SH-SY5Y (cell line): ENCODE measurements around the gene RS1.

ENCODE experiments used
- GATA2 ChIP-seq: IDR thresholded peaks from 2 replicates; pipeline ENCODE4 v1.6.1; 2011; ENCODE audit warnings: mild to moderate bottlenecking, low read depth, low read length
- GATA3 ChIP-seq: IDR thresholded peaks from 2 replicates; pipeline ENCODE4 v1.6.1; 2011; ENCODE audit warnings: low read depth, mild to moderate bottlenecking, low read length, moderate library complexity

RS1 gene

DNA sequence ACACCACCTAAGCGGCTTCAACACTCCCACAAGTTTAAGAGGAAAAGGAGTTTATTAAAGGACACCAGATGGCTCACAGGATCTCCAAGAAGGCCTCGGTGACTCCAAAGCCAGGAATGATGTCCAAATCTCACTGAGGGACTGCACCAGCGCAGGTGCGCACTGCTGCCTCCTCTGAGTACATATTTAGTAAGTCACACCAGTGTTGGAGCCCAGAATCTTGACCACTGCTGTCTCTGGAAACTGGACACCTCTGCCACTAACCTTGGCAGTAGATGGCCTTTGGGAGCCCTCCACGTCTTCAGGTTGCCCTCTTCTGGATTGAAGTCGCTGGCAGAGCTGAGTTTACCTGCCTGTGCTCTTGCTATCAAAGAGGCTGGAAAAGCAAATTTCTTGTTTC lies 10.1 kb upstream of the RS1 start:
- TF ChIP-seq GATA2: no peak
- no peak for TF ChIP-seq GATA3

DNA sequence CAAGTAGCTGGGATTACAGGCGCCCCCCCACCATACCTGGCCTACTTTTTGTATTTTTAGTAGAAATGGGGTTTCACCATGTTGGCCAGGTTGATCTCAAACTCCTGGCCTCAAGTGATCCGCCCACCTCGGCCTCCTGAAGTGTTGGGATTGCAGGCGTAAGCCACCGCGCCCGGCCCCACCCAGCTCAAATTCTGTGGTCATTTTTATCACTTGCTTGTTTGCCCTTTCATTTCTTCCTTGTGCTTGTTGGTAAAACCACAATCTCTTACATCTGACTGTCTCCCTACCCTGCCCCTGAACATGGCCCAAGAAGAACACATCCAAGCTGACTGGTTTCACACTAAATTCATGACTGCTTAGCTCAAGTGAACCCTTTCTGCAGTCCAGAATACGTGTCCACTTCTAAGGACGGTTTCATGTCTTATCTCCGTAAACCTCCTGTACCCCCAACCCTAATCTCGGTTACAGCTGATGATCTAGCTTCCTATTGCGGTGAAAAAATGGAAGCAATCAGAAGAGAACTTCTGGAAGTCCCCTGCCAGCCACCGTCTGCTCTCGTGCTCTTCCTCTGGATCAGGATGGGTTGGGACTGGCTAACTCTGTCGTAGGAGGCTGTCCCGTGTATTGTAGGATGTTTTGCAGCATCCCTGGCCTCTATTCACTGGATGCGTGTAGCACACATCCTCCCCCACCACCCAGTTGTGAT lies 5.4 kb upstream of the RS1 start:
- TF ChIP-seq GATA2 (no peak), GATA3 (no peak)

GRCh38 chrX:18676470-18676869 lies 4.6 kb upstream of the RS1 start:
- TF ChIP-seq GATA3 (no peak), GATA2 (no peak)

DNA sequence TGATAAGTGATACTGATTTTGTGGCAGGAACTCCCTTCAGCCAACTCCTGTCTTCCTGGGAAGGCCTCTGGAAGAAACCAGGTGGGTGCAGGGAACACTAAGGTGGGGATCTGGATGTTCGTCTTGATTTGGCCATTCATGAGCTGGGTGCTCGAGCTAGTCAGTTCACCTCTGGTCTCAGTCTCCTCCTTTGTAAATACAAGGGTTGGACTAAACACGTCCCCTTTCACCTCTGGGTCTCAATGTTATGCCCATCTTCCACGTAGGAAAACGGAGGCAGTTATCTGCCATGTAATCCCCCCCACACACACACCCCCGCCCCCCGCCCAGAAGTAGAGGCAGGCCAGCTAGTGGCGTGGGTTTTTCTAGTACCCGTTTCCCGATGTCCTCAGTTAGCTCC lies 4.1 kb upstream of the RS1 start:
- no peak for TF ChIP-seq GATA2
- no peak for TF ChIP-seq GATA3

- TF ChIP-seq GATA2 (no peak), GATA3 (no peak)
Measured at GRCh38 chrX:18674788-18675735, 3.2 kb upstream of the RS1 start.

DNA sequence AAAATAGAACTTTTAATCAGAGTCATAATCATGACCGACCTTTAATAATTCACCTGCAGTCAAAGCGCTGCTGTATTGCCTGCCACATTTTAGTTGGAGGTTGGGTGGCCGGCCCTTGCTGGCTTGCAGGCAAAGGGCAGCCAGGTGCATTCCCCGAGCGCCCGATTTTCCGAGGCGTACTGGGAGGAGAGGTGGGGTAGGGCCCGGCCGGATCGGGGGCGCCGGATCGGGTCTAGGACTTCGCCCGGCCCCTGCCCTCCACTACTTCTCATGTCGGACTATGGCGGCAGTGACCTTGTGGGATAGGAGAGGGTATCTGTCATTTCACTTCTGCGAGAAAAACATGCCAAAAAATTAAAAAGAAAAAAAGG lies 2.5 kb upstream of the RS1 start:
- TF ChIP-seq GATA2: no peak
- no peak for TF ChIP-seq GATA3

DNA sequence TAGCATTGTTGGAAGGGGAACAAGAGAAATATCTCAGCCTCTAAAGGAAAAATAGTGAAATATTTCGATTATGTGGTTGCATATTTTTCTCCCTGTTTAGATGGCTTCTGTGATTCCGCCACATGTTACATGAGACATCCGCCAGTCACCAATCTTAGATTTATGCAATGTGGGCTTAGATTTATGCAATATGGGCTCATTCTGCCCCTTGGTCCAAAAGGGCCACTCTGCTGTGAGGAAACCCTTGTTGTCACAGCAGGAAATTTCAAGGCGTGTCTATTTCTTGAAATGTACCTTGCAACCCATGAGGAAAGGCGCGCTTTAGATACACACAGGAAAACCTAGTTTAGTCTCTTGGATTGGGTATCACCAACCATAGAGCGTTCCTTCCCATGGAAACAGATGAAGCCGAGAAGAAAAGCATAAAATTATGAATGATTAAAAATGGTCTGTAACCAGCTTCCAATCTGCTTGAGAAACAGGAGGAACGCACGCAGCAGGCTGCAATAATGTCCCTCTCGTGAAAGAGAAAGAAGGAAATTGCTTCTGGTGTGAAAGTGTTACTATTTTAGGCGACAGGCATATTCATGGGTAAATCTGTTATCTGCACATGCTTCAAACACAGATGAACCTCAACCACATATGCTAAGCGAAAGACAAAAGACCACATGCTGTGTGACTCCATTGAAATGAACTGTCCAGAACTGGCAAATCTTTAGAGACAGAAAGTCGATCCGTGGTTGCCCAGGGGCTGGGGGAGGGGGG lies 3.7 kb downstream of the RS1 start:
- no peak for TF ChIP-seq GATA2
- no peak for TF ChIP-seq GATA3

- TF ChIP-seq GATA3 (no peak), GATA2 (no peak)
Measured at GRCh38 chrX:18666614-18667013, 5.3 kb downstream of the RS1 start.

- no peak for TF ChIP-seq GATA2
- TF ChIP-seq GATA3: no peak
Measured at GRCh38 chrX:18664947-18665346, 7.0 kb downstream of the RS1 start.

GRCh38 chrX:18661273-18661672 lies 10.6 kb downstream of the RS1 start:
- no peak for TF ChIP-seq GATA3
- TF ChIP-seq GATA2: no peak

DNA sequence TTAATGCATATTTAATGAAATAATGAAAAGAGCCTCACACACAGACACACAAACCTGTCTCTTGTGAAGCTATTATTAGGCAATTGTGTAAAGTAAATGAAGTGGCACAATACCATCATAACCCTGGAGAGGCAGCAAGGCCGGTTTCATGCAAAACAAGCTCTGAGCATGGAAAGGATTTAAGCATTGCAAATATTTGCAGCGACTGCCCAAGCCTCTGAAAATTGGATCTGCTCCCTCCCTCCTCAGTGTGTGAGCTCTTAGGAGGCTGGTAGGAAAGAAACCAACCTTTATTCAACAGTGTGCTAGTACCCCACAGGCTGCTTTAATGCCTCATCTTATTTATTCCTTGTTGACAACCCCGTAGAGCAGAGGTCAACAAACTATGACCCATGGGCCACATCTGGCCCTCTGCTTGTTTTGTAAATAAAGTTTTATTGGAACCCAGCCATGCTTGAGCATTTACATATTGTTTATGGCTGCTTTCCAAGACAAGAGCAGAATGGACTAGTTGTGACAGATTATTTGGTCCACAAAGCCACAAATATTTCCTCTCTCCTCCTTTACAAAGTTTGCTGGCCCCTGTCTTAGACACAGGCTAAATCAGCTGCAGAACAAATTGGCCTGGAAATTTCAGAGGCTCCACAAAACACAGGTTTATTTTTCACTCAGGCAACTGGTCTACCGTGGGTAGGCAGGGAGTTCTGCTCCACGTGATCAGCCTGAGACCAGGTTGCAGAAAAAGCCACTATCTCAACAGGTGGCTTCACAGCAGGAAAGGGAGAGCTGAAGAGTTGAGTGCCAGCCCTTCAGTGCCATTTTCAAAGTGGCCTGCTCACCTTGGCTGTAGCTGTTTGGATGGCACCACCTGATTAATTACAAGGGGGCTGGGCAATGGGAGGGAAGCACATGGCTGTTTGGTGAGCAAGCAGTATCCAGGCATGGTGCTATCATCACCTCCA lies 16.8 kb downstream of the RS1 start:
- TF ChIP-seq GATA2: no peak
- TF ChIP-seq GATA3: no peak

DNA sequence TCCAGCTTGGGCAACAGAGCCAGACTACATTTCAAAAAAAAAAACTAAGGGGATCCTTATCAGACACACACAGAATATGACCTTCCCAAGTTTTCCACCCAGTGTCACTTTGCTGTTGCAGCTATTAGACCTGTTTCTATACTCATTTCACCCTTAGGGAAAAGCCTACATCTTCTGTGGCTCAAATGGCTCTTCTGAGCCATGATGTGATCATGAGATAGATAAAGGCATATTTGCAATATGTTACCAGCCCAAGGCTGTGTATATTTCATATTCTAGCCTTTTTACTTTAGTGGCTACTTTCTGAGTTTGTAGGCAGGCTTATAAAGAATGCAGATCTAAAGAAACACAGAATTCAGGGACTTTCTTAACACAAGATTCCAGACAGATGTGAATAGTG lies 19.3 kb downstream of the RS1 start:
- no peak for TF ChIP-seq GATA3
- TF ChIP-seq GATA2: peak; percentile 41; the same call in 1 of the 2 replicates

DNA sequence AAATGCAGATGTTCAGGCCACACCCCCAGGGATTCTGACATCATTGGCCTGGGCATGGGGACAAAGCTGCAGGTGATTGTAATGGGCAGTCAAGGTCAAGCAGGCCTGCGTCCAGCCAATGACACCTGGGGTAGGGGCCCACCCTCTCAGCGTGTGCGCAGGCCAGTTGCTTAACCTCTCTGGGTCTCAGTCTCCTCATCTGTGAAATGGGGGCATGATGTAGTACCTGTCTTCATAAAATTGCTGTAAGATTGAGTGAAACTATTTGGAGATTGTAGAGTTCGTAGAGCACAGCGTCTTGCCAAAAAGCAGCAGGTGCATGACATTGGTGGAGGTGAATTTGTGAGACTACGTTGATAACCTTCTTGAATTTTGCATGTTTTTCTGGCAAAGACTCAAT lies 21.2 kb downstream of the RS1 start:
- TF ChIP-seq GATA2 (no peak), GATA3 (no peak)
